CD4-positive, alpha-beta T cell treated with Interleukin-15 for 4 hours (primary cell): ENCODE results near the gene ZNF827.

Experiments
- DNase-seq: peaks from one replicate; pipeline ENCODE4 v3.0.0-alpha.2; 2020; ENCODE audit warnings: low spot score

ZNF827 gene

DNA sequence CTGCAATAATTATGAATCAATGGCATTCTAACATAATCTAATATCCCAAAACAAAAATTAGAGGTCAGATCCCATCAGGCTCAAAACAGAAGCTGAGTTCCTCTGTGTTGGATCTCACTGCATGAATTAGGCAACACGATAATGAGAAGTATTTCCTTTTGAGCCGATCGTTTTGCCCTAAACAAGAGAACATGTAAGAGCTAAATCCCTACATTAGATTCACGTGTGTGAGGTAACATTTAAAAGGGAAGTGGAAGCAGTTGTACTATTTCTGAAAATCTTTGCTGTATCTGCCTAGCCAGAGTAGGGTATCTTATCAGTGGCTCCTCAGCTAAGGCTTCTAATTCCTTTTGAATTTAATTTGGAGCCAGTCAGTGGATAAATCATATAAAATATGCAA, 143.1 kb downstream of the ZNF827 start:
- DNase-seq: no peak

DNA sequence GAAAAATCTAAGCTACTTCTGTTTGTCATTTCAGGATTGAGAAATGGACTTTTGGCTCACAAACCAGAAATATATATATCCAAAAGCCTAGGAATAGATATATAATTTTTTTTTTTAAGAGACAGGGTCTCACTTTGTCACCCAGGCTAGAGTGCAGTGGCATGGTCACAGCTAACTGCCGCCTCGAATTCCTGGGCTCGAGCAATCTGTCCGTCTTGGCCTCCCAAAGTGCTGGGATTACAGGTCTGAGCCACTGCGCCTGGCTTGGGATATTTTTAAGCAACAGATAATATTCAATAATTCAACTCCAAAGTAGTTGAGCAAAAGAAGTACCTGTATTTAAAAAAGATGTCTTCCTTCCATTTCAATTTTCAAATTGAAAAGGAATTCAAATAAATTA, 146.2 kb downstream of the ZNF827 start:
- no peak for DNase-seq

DNA sequence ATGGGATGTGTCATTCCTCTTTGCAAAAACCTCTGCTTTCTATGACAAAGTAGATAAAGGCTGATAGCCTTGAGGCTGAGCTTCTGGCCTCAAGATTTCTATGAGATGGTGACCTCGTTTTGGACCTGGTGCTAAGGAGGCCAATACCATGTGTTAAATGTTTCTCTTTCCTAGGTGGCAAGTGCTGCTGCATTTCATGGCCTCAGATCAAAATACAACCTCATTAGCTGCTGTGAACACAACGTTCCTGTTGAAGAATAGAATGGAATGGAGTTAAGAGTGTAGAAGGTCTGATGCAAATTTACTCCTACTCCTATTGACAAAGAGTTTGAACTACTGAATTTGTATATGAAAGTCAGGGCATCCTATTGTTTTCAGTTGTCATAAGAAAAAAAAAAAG, 146.6 kb downstream of the ZNF827 start:
- DNase-seq: no peak

DNA sequence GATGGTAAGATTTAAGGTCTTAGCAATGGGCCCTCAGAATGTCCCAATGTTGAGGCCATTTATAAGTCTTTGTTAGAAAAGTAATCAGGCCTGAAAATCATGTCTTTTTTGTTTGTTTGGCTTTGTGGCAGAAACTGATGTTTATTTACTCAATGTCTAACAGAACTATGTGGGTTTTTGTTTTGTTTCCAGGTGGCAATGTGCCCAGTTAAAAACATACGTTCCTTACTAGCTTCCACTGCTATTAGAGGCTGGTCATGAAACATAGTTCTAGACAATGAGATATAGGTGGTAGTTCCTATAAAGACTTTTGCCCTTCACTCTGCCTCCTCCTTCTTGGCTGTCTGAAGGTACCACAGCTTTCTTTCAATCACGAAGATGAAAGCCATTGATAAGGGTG, 149.9 kb downstream of the ZNF827 start:
- no peak for DNase-seq

DNA sequence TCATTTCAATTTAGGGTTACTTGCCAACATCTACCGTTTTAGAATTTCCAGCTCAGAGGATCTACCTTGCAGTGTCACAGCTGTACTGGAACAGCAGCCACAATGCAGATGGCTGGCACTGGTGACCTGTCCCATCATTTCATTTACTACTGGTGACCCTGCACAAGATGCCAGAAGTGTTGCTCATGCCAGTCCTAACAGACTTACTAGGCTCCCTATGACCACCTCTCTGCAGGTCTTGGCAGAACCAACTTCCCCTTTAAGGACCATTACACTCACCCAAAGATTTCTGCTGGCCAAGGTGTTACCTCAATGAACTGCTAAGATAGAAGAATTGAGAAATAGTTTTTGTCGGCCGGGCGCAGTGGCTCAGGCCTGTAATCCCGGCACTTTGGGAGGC, 151.8 kb downstream of the ZNF827 start:
- DNase-seq: no peak

- no peak for DNase-seq
These were observed 152.4 kb downstream of the ZNF827 start for GRCh38 chr4:145786261-145786660.

DNA sequence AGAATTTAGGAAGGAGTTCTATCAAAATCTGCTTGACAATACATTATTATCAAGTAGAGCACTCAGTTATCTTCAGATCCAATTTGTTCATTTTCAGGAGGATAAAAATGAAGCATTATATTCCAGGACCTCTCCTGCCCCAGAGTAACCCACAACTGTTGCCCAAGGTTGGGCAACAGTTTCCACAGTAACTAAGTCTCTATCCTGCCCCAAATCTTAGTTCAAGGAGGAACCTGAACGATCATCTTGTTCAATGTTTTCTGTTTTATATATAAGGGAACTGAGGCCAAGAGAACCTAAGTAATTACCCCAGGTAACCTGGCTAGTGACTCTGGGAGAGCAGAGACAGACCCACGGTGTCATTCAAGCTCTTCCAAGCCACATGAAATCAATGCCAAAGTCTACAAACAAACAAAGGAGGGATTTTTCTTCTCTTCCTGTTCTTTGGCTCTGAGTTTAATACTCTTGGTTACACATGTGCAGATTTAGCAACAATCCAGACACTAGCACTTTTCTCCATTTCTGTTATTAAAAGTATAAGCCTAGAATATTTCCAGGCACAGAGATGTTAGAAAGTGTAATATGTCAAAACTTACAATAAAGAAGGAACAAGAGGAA, 153.1 kb downstream of the ZNF827 start:
- no peak for DNase-seq

DNA sequence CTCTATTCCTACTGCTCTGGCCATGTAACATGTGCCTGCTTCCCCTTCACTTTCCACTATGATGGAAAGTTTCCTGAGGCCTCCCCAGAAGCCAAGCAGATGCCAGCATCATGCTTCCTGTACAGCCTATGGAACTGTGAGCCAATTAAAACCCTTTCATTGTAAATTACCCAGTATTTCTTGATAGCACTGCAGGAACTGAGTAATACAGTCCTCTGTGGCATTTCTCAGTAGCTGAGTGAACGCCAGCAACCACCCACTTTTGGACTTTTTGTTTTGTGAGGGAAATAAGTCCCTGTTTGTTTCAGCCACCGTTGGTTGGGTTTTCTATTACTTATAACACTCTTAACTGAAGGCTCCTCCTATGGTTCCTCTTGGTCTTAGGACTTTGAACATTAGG, 154.6 kb downstream of the ZNF827 start:
- DNase-seq: no peak

DNA sequence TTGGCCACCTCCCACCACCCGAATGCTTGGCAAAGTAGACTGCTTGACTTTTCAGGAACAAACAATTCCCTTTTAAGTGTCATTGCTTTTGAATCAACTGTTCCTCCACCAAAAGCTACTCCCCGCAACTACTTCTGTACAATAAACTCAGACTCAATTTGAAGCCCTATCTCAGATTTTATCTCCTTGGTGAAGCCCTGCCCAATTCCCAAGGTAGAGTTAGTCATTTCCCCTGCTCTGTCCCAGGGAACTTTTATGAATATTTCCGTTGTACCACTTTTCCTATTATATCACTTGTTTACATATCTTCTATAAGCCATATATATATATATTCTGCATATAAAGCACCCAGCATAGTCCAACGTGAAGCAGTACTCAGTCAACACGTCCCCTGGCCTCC, 155.9 kb downstream of the ZNF827 start:
- no peak for DNase-seq

- DNase-seq: no peak
These were observed 157.3 kb downstream of the ZNF827 start for GRCh38 chr4:145781351-145781750.

DNA sequence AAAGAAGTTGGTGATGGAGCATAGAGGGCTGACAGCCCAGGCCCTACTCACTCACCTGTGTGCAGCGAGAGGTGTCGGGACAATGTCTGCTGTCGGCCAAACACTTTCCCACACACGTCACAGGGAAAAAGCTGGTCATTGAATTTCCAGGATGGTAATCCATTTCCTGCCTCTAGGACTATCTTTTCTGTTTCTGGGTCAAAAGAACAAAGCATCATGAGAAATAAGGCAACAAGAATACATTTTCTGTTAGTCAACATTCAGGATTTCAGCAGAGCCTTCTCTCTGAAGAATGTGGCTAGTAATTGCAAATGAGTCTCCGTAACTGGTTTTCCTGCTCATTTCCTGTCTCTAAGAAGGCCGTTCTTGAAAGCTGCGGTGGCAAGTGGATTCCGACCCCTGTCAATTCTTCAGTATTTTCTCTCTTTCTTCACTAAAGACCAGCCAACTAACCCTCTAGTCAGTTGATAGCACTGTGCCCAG, 159.3 kb downstream of the ZNF827 start:
- DNase-seq: no peak

- DNase-seq: no peak
These were observed 162.4 kb downstream of the ZNF827 start for GRCh38 chr4:145776208-145776607.

GRCh38 chr4:145775406-145775805, 163.2 kb downstream of the ZNF827 start:
- no peak for DNase-seq

GRCh38 chr4:145774473-145774872, 164.2 kb downstream of the ZNF827 start:
- no peak for DNase-seq

- no peak for DNase-seq
These were observed 164.9 kb downstream of the ZNF827 start for GRCh38 chr4:145773581-145774234.

DNA sequence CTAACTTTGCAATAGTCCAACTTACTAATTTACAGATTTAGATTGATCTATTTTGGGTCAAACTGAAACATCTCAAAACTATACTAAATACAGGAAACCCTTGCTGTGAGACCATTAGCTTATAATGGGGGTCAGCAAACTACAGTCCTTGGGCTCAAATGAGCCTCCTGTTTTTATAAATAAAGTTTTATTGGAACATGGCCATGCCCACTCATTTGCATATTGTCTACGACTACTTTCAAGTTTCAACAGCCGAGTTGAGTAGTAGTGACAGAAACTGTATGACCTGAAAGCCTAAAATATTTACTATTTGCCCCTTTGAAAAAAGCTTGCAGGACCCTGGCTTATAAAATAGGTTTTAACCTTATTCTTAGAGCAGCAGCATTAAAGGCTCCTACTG, 166.3 kb downstream of the ZNF827 start:
- no peak for DNase-seq

GRCh38 chr4:145770124-145770523, 168.5 kb downstream of the ZNF827 start:
- DNase-seq: no peak

GRCh38 chr4:145769450-145770037, 169.1 kb downstream of the ZNF827 start:
- no peak for DNase-seq

DNA sequence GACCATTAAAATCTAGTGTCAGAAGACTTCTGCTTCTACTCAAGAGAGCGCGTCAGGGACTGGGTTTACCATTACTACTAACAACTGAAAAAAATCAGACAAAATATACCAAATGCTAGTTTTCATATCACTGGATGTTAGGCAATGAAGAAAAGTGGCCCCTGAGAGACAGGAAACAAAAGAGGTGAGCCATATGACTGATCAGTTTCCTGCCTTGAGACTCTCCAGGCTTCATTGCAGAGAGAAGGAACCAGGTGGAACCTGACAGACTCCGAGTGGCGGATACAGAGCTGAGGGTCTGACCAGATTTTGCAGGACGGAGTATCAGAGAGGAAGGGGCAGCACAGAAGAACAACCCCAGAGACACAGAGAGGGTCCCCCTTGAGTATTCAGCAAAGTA, 172.3 kb downstream of the ZNF827 start:
- no peak for DNase-seq

- DNase-seq: no peak
These were observed 175.2 kb downstream of the ZNF827 start for GRCh38 chr4:145763399-145763798.

GRCh38 chr4:145762719-145763118, 175.9 kb downstream of the ZNF827 start:
- no peak for DNase-seq

- no peak for DNase-seq
These were observed 177.4 kb downstream of the ZNF827 start for GRCh38 chr4:145760961-145761929.
